Ascending aorta (tissue), 2 donors: ENCODE measurements around the gene TMF1. TPM values are rescaled to one million over a fixed set of nuclear protein-coding genes. Genes with fewer than 3 reads are reported as not detected.

Experiments
- DNase-seq, 2 donors: peaks; one replicate each; pipeline ENCODE4 v3.0.0-alpha.2; 2019; ENCODE audit warnings: low spot score in 2 of 2
- H3K27ac ChIP-seq, 2 donors: fragments of 200-600 bp; sonication (generic); one replicate each; pipeline ENCODE4 v1.5.1; 2016 to 2017; ENCODE audit warnings: mild to moderate bottlenecking in 1 of 2
- H3K27me3 ChIP-seq: fragments of 200-600 bp; sonication (generic); one replicate; pipeline ENCODE4 v1.5.1; 2017
- H3K36me3 ChIP-seq, 2 donors: fragments of 200-600 bp; sonication (generic); one replicate each; pipeline ENCODE4 v1.5.1; 2016
- H3K4me1 ChIP-seq, 2 donors: fragments of 200-600 bp; sonication (generic); one replicate each; pipeline ENCODE4 v1.5.1; 2016 to 2017; ENCODE audit warnings: mild to moderate bottlenecking in 1 of 2
- H3K4me3 ChIP-seq, 2 donors: fragments of 200-600 bp; sonication (generic); one replicate each; pipeline ENCODE4 v1.5.1; 2016 to 2017; ENCODE audit warnings: mild to moderate bottlenecking in 1 of 2
- H3K9me3 ChIP-seq, 2 donors: fragments of 200-600 bp; sonication (generic); one replicate each; pipeline ENCODE4 v1.5.1; 2016
- CTCF ChIP-seq, 3 experiments: fragments of 200-600 bp in 2 of 3; fragments of 450-650 bp in 1 of 3; sonication (generic) in 2 of 3; IDR thresholded peaks; one replicate each; pipeline ENCODE4 v1.5.1; 2016 to 2019; ENCODE audit warnings: antibody characterized with exemption in 3 of 3, mild to moderate bottlenecking in 1 of 3, moderate library complexity in 1 of 3
- intact Hi-C: fragments of 100-400 bp; cut with DNase I; formaldehyde crosslinking; loops from one replicate; pipeline ENCODE4 v1.15.1; 2023
- total RNA-seq: library from RNA; depleted of rRNA; stranded (reverse); fragments of >200 nt; gene quantifications from one replicate; pipeline ENCODE4 v1.1.0, GENCODE V29; 2016

The TMF1 gene
- total RNA-seq, 1 donor from 2014 or later: 35.2 TPM

- H3K4me1 ChIP-seq: peaks cover 0 to 43% of the 10 kb centered on the region in 2 donors
- H3K27ac ChIP-seq: peak overlapping the region; percentile 99 to 100
- peak overlapping the region; percentile 77 to 91 for H3K4me3 ChIP-seq
- no peak for DNase-seq
- TF ChIP-seq CTCF (IDR thresholded peaks at IDR 0.05): no peak
- no peaks in the 10 kb centered on the region for H3K9me3 ChIP-seq
- peaks cover 5 to 17% of the 10 kb centered on the region in 2 donors for H3K36me3 ChIP-seq
- no peaks in the 10 kb centered on the region for H3K27me3 ChIP-seq
- intact Hi-C loops: no loop called here
These were observed 40.9 kb downstream of the TMF1 start for GRCh38 chr3:69011096-69011730.

GRCh38 chr3:69009559-69010410, 42.3 kb downstream of the TMF1 start:
- peak overlapping the region; percentile 3 to 91 for H3K4me3 ChIP-seq
- H3K36me3 ChIP-seq: peaks cover 5 to 29% of the 10 kb centered on the region in 2 donors
- intact Hi-C loops: no loop called here
- H3K4me1 ChIP-seq: peaks cover 3 to 45% of the 10 kb centered on the region in 2 donors
- DNase-seq: peak in 1 of 2 donors; percentile 79
- peak overlapping the region; percentile 99 to 100 for H3K27ac ChIP-seq
- TF ChIP-seq CTCF (IDR thresholded peaks at IDR 0.05): no peak
- no peaks in the 10 kb centered on the region for H3K9me3 ChIP-seq
- H3K27me3 ChIP-seq: no peaks in the 10 kb centered on the region

- Histone ChIP-seq H3K27me3 (no peaks in the 10 kb centered on the region), H3K4me1 (peaks cover 3 to 43% of the 10 kb centered on the region in 2 donors), H3K9me3 (no peaks in the 10 kb centered on the region), H3K27ac (peak overlapping the region; percentile 99 to 100), H3K36me3 (peaks cover 13 to 33% of the 10 kb centered on the region in 2 donors), H3K4me3 (peak overlapping the region in 1 of 2 donors; percentile 91)
- TF ChIP-seq CTCF (IDR thresholded peaks at IDR 0.05): no peak
- intact Hi-C loops: no loop called here
- DNase-seq: no peak
These were observed 43.2 kb downstream of the TMF1 start for GRCh38 chr3:69008980-69009379.

GRCh38 chr3:69005791-69006482, 46.2 kb downstream of the TMF1 start:
- Histone ChIP-seq H3K9me3 (no peaks in the 10 kb centered on the region), H3K27ac (peak overlapping the region; percentile 31 to 57), H3K36me3 (peaks cover 38 to 63% of the 10 kb centered on the region in 2 donors), H3K27me3 (no peaks in the 10 kb centered on the region), H3K4me3 (peak overlapping the region in 1 of 2 donors; percentile 16), H3K4me1 (peaks cover 3 to 35% of the 10 kb centered on the region in 2 donors)
- DNase-seq: no peak
- intact Hi-C loops: no loop called here
- TF ChIP-seq CTCF (IDR thresholded peaks at IDR 0.05): no peak

GRCh38 chr3:69005071-69005790, 46.9 kb downstream of the TMF1 start:
- peak overlapping the region; percentile 31 to 57 for H3K27ac ChIP-seq
- peaks cover 3 to 28% of the 10 kb centered on the region in 2 donors for H3K4me1 ChIP-seq
- no peak for DNase-seq
- TF ChIP-seq CTCF (IDR thresholded peaks at IDR 0.05): no peak
- H3K27me3 ChIP-seq: no peaks in the 10 kb centered on the region
- intact Hi-C loops: no loop called here
- H3K36me3 ChIP-seq: peaks cover 38 to 63% of the 10 kb centered on the region in 2 donors
- H3K4me3 ChIP-seq: peak overlapping the region in 1 of 2 donors; percentile 16
- H3K9me3 ChIP-seq: no peaks in the 10 kb centered on the region
